Naive thymus-derived CD8-positive, alpha-beta T cell (primary cell): ENCODE results near the gene RUVBL1. TPM values are rescaled to one million over a fixed set of nuclear protein-coding genes. Genes with fewer than 3 reads are reported as not detected.

Experiments used
- ATAC-seq, 2 donors: fragments of 150-1000 bp; cut with Tn5 transposase in 1 of 2; sonication (Bioruptor Pico), chemical (Tn5 transposase) in 1 of 2; 1 replicate in 1 of 2; 2 replicates in 1 of 2; pipeline ENCODE4 v1.10.0; 2021; ENCODE audit warnings: mild to moderate bottlenecking in 2 of 2, moderate library complexity in 2 of 2
- POLR2A ChIA-PET: fragments of 350-600 bp; sonication (Branson Sonifier 250); formaldehyde crosslinking; loops from one replicate; lab custom pipeline; 2021; ENCODE audit warnings: antibody characterized with exemption; lab: Charles Lee
- DNase-seq, 10 donors: peaks; one replicate each; pipeline versions ENCODE4 v3.0.0 to v3.0.0-alpha.2; 2020 to 2022
- H3K27ac Mint-ChIP-seq, 10 donors: one replicate each; pipeline ENCODE4 v1.8.0; 2020 to 2022; ENCODE audit warnings: mild to moderate bottlenecking in 10 of 10, mixed read lengths in 10 of 10, moderate library complexity in 4 of 10, inconsistent platforms in 1 of 10
- H3K27me3 Mint-ChIP-seq, 5 donors: one replicate each; pipeline ENCODE4 v1.8.0; 2021 to 2022; ENCODE audit warnings: mixed read lengths in 5 of 5
- H3K36me3 Mint-ChIP-seq, 3 donors: one replicate each; pipeline ENCODE4 v1.8.0; 2020 to 2022; ENCODE audit warnings: mixed read lengths in 3 of 3, mild to moderate bottlenecking in 2 of 3, inconsistent platforms in 1 of 3
- H3K4me1 Mint-ChIP-seq, 4 donors: one replicate each; pipeline ENCODE4 v1.8.0; 2021 to 2022; ENCODE audit warnings: mixed read lengths in 4 of 4
- H3K4me3 Mint-ChIP-seq, 10 donors: one replicate each; pipeline ENCODE4 v1.8.0; 2020 to 2022; ENCODE audit warnings: mild to moderate bottlenecking in 10 of 10, mixed read lengths in 10 of 10, moderate library complexity in 6 of 10, inconsistent platforms in 1 of 10
- H3K9me3 Mint-ChIP-seq, 9 donors: one replicate each; pipeline ENCODE4 v1.8.0; 2020 to 2022; ENCODE audit warnings: mixed read lengths in 9 of 9, mild to moderate bottlenecking in 3 of 9, inconsistent platforms in 1 of 9, moderate library complexity in 1 of 9
- polyA plus RNA-seq, 3 donors: library from polyadenylated mRNA; unstranded; fragments of 300-500 nt; fragmentation: Illumina TruSeq; gene quantifications; one replicate each; pipeline ENCODE4 v1.2.3, GENCODE V29; 2021
- total RNA-seq, 8 experiments: library from RNA in 2 of 8; stranded (reverse) in 2 of 8; gene quantifications; one replicate each; pipeline ENCODE4 v1.2.3 and lab custom pipeline; 2021 to 2026

The RUVBL1 gene
- total and polyA plus RNA-seq, 5 experiments from 2014 or later = 26.2 to 66.6 (median 49.5) TPM

DNA sequence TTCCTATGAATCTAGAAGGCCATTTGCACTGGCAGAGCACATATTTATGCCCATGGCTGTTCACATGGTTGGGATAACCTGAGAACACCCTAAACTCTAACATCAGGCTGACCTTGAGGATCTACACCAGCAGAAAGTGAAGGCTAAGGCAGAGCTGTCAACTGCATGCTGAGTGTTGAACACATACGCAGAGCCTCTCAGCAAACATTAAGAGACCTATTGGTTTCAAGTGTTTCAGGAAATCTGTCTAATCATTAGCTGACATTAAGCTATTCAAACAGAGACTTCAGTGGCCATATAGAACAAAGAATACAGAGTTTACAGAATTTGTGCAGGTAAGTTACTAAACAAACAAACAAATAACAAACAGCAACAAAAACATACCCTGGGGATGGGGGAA, 87.5 kb downstream of the RUVBL1 start:
- ATAC-seq = no peak
- Mint-ChIP-seq H3K27me3 (peaks cover 4 to 20% (median 9%) of the 10 kb centered on the region in 5 donors), H3K36me3 (no peaks in the 10 kb centered on the region), H3K9me3 (no peaks in the 10 kb centered on the region), H3K27ac (no peak overlapping the region), H3K4me3 (no peak overlapping the region), H3K4me1 (no peaks in the 10 kb centered on the region)
- no peak for DNase-seq
- POLR2A ChIA-PET = no interaction called here

DNA sequence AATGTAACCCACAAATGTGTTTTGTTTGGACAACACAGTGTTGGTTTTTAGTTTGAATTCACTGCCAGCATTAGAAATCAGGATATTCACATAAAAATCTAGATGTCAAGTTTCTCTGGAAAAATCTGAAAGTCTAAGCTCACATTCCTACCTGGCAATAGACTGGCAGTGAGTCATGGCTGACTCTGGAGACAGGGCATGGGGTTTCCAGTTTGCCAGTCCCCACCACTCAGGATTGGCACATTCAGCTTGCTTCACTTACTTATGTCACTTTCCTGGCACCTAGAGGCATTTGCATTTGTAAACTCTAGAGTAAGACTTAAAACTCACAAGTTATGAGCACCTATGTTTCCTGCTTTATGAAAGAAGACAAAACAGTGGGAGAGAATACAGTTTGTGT, 90.5 kb downstream of the RUVBL1 start:
- ATAC-seq = no peak
- DNase-seq = no peak
- Mint-ChIP-seq H3K27ac (no peak overlapping the region), H3K4me1 (no peaks in the 10 kb centered on the region), H3K4me3 (no peak overlapping the region), H3K36me3 (no peaks in the 10 kb centered on the region), H3K9me3 (no peaks in the 10 kb centered on the region), H3K27me3 (peaks cover 6 to 10% (median 9%) of the 10 kb centered on the region in 5 donors)
- POLR2A ChIA-PET = no interaction called here

Other genes with a start within 250 kb of the RUVBL1 start
- gene KBTBD12, start 208.6 kb downstream of the RUVBL1 start, total RNA-seq = not detected
- not detected for gene KBTBD12, start 208.6 kb downstream of the RUVBL1 start, polyA plus RNA-seq
- 10 to 100 TPM; 92.5 to 97.9 TPM for gene SEC61A1, start 71.4 kb downstream of the RUVBL1 start, total RNA-seq
- 100 to 1,000 TPM in 2 of 3 donors, 10 to 100 TPM in 1; 84.7 to 107 (median 106) TPM for gene SEC61A1, start 71.4 kb downstream of the RUVBL1 start, polyA plus RNA-seq
- gene EEFSEC, start 29.7 kb upstream of the RUVBL1 start, total RNA-seq = 10 to 100 TPM; 18.4 to 19.2 TPM
- gene EEFSEC, start 29.7 kb upstream of the RUVBL1 start, polyA plus RNA-seq = 10 to 100 TPM; 14.7 to 27.1 (median 24.3) TPM